Panc1 (cell line): ENCODE measurements around the gene RPUSD4. TPM values are rescaled to one million over a fixed set of nuclear protein-coding genes. Genes with fewer than 3 reads are reported as not detected.

ENCODE experiments used
- ATAC-seq: fragments of 200-7000 bp; cut with Tn5 transposase; 2 replicates; pipeline ENCODE4 v1.9.1; 2020; ENCODE audit warnings: mild to moderate bottlenecking, moderate library complexity
- BruUV-seq: library from RNA; stranded (reverse); fragments of 400-500 nt; replicated peaks from 2 replicates; lab custom pipeline; 2021; lab: Mats Ljungman, UMichigan
- CTCF ChIA-PET: fragments of 300-600 bp; sonication (Branson Sonifier 250); formaldehyde crosslinking; loops from one replicate; lab custom pipeline; 2022; ENCODE audit warnings: antibody characterized with exemption; lab: Charles Lee
- POLR2A ChIA-PET: fragments of 300-600 bp; sonication (Branson Sonifier 250); formaldehyde crosslinking; loops from one replicate; lab custom pipeline; 2022; ENCODE audit warnings: antibody characterized with exemption; lab: Charles Lee
- DNase-seq: peaks from one replicate; pipeline ENCODE4 v3.0.0-alpha.2; 2010; ENCODE audit warnings: low read depth, low spot score
- H3K27ac ChIP-seq: 2 replicates; pipeline ENCODE4 v1.5.1; 2011; ENCODE audit warnings: mild to moderate bottlenecking, low read length, inconsistent platforms
- H3K27me3 ChIP-seq: fragments of 200-500 bp; sonication (Bioruptor generic); 2 replicates; pipeline ENCODE4 v1.6.0; 2014; ENCODE audit warnings: low read length, inconsistent platforms; ENCODE audit not compliant: control insufficient read depth, insufficient read depth
- H3K36me3 ChIP-seq: fragments of 200-500 bp; sonication (Bioruptor generic); 2 replicates; pipeline ENCODE4 v1.5.1; 2014; ENCODE audit warnings: inconsistent platforms, mild to moderate bottlenecking, low read length, moderate library complexity; ENCODE audit not compliant: control insufficient read depth, insufficient read depth
- H3K4me1 ChIP-seq: 2 replicates; pipeline ENCODE4 v1.5.1; 2011; ENCODE audit warnings: inconsistent platforms, mild to moderate bottlenecking, low read length, moderate library complexity; ENCODE audit not compliant: control insufficient read depth, insufficient read depth
- H3K4me3 ChIP-seq, 2 experiments: 2 replicates each; pipeline ENCODE4 v1.5.1; 2011 to 2012; ENCODE audit warnings: low read depth in 2 of 2, low read length in 2 of 2, mild to moderate bottlenecking in 2 of 2, inconsistent platforms in 1 of 2, moderate library complexity in 1 of 2
- H3K9me3 ChIP-seq: fragments of 200-500 bp; sonication (Bioruptor generic); 2 replicates; pipeline ENCODE4 v1.5.1; 2014; ENCODE audit warnings: low read depth, mild to moderate bottlenecking, inconsistent platforms, low read length, moderate library complexity; ENCODE audit not compliant: control insufficient read depth, insufficient read depth
- CTCF ChIP-seq: fragments of 450-650 bp; IDR thresholded peaks from 2 replicates; pipeline ENCODE4 v1.5.1; 2017; ENCODE audit warnings: mild to moderate bottlenecking
- POLR2AphosphoS5 ChIP-seq: IDR thresholded peaks from 2 replicates; pipeline ENCODE4 v1.6.1; 2012; ENCODE audit warnings: mild to moderate bottlenecking, low read depth, low read length, moderate library complexity
- REST ChIP-seq, 2 experiments: IDR thresholded peaks; 2 replicates each; pipeline ENCODE4 v1.6.1; 2011 to 2012; ENCODE audit warnings: low read depth in 2 of 2, control low read depth in 1 of 2, low read length in 1 of 2, mild to moderate bottlenecking in 1 of 2, moderate library complexity in 1 of 2; ENCODE audit not compliant: insufficient read depth in 1 of 2
- SIN3A ChIP-seq: IDR thresholded peaks from 2 replicates; pipeline ENCODE4 v1.6.1; 2012; ENCODE audit warnings: low read depth, mild to moderate bottlenecking, low read length, moderate library complexity, borderline replicate concordance; ENCODE audit not compliant: insufficient read depth
- TCF7L2 ChIP-seq: IDR thresholded peaks from 2 replicates; pipeline ENCODE4 v1.6.1; 2011; ENCODE audit warnings: mild to moderate bottlenecking, low read depth, low read length, inconsistent platforms
- in situ Hi-C: cut with HindIII; loops from 2 replicates; pipeline ENCODE4 v1.10.0; 2016; ENCODE audit warnings: low sequenced_read_pairs, low pct_unique_long_range_greater_than_20kb
- intact Hi-C: fragments of 100-400 bp; cut with micrococcal nuclease; formaldehyde crosslinking; loops from one replicate; pipeline ENCODE4 v1.10.0; 2022; ENCODE audit not compliant: unreplicated experiment
- total RNA-seq: library from RNA; stranded (reverse); gene quantifications from one replicate; pipeline ENCODE4 v1.2.1, GENCODE V29; 2021; ENCODE audit not compliant: unreplicated experiment

The RPUSD4 gene
- total RNA-seq, 1 experiment from 2014 or later, result 52.3 TPM

GRCh38 chr11:126160345-126161022, 51.0 kb downstream of the RPUSD4 start:
- Histone ChIP-seq H3K27me3 (no peaks in the 10 kb centered on the region), H3K9me3 (no peaks in the 10 kb centered on the region), H3K36me3 (no peaks in the 10 kb centered on the region), H3K4me1 (peaks cover 6% of the 10 kb centered on the region; the same call in 1 of the 2 replicates), H3K27ac (no peak overlapping the region), H3K4me3 (no peak overlapping the region)
- DNase-seq (no peak), ATAC-seq (no peak)
- ChIA-PET POLR2A (no interaction called here), CTCF (no interaction called here)
- intact Hi-C loops (no loop called here), in situ Hi-C loops (no loop called here)
- TF ChIP-seq REST (IDR thresholded peaks at IDR 0.05; ENCODE audit: insufficient read depth in 1 of 2, low read depth in 2 of 2, low read length in 1 of 2) (no peak), CTCF (no peak), POLR2AphosphoS5 (no peak), SIN3A (no peak)
- BruUV-seq, result no TSS peak

- Histone ChIP-seq H3K36me3 (no peaks in the 10 kb centered on the region), H3K27me3 (no peaks in the 10 kb centered on the region), H3K4me1 (peaks cover 6% of the 10 kb centered on the region; the same call in 1 of the 2 replicates), H3K27ac (no peak overlapping the region), H3K4me3 (no peak overlapping the region), H3K9me3 (no peaks in the 10 kb centered on the region)
- in situ Hi-C loops (no loop called here), intact Hi-C loops (no loop called here)
- no TSS peak for BruUV-seq
- ChIA-PET CTCF (no interaction called here), POLR2A (no interaction called here)
- TF ChIP-seq REST (IDR thresholded peaks at IDR 0.05; ENCODE audit: insufficient read depth in 1 of 2, low read depth in 2 of 2, low read length in 1 of 2) (no peak), CTCF (no peak), SIN3A (no peak), TCF7L2 (no peak), POLR2AphosphoS5 (no peak)
- ATAC-seq (no peak), DNase-seq (no peak)
Measured at GRCh38 chr11:126159719-126160344, 51.6 kb downstream of the RPUSD4 start.
